HG03196 (cell line): ENCODE results near the gene PRKAB1.

ENCODE experiments used
- ATAC-seq: cut with Tn5 transposase; IDR thresholded peaks from one replicate; pipeline ENCODE4 v1.9.1; 2021; ENCODE audit not compliant: unreplicated experiment

PRKAB1 gene

DNA sequence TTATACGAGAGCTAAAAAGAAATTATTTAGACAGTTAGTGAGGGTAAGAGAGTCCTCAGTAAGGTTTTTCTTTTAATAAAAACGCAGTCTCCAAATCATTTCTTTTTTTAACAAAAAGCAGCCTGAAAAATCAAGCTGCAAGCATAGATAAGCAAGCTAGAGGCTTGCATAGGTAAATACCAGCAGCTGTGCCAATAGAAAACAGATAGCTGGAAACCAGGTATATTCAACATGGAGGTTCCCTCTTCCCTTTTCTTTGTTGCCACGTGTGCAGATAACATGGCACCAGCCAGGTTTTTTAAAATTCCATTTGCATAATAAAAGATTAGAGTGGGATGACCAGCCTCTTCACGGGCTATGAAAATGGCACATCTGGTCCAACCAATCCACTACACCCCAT, 6.1 kb upstream of the PRKAB1 start:
- no peak for ATAC-seq

DNA sequence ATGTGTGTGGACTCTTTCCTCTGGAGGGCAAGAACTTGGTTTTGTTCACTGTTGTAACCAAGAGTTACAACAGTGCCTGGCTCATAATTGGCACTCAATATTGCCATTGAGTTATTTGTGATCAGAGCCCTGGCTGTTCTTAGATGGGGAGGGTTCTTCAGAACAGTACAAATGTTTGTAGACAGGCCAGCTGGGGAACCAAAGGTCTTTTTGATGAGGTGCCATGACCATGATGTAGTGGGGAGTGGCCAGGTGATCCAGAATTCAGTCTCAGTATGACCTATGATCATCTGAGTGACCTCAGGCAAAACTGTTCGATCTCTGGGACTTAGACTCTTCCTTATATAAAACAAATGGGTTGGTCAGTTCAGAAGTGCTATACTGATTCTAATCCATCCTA, 3.3 kb upstream of the PRKAB1 start:
- ATAC-seq: no peak

DNA sequence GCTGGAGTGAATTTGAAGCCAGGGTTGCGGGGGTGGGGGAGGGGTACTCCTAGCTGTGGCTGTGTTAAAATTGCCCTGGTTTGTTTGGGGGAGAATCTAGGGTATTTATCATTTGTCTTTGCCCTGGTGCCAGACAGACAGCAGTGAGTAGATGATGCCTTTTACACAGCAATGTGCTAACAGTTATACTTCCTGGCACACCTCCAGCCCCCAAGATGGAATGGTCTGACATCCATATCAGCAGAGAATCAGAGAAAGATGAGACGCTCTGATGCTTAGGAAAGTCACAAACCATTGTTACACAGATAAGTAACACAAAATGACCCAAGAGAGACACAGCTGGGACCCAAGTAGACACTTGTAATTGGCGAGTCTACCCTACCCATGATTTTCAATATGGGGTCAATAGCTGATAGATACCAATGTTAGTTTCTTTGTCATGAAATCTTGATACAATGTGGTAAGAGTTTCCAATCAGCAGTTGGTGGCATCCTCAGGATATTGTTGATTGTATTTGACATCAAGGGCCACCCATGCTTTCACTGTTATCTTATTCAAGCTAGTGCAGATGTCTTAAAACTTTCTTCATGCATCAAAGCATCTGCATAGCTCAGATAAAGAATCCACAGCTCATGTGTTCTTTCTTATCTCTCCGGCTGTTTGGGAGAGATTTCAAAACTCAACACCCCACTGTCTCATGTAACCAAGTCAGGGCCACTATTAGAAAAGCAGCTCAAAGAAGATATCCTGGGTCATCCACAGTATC, 2.6 kb upstream of the PRKAB1 start:
- no peak for ATAC-seq

DNA sequence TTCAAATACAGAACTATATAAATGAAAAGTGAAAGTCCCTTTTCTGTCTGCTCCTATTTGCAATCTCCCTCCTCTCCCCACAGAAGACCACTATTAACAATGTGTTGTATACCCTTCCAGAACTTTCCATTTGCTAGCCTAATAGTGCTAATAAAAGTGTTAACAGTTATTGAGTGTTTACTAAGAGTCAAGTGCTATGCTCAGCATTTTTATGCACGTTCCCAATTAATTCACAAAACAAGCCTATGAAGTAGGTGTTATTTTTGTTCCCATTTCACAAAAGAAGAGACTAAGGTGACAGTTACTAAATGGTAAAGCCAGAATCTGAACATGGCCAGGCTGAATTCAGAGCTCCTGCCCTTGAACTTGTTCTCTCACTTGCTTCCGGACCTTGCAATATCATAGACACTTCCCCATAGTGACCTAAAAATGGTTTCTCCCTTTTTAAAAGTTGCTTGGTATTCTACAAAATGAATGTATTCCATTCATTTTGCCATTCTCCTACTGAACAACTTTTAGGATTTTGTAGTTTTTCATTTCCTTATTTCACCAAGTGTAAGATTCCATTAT, 1.6 kb upstream of the PRKAB1 start:
- ATAC-seq: no peak

DNA sequence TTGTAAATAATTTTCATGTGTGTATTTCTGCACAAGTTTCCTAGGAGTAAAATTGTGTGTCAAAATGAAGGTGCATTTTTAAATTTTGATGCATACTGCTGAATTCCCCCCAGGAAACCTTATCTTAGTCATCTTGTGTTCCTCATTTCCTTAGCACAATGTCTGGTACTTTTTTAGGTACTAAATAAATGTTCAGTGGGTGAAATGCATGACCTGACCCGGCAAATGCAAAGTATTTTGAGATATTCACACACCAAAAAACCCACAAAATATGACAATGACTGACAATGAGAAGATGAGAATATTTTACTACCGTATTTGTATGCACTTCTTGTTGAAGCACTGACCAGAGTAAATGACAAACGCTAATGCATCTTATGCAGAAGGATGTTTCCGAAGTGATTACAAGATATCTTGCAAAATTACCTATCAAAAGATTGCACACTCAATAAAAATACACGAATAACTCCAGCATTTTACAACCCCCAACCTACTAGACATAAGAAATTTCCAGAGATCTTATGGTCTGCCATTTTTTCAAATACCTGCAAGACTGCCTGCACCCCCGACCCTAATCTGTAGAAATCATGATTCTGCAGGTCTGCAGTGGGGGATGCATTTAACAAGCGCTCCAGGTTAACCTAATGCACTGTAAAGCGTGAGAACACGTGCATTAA, 895 bp upstream of the PRKAB1 start:
- no peak for ATAC-seq

DNA sequence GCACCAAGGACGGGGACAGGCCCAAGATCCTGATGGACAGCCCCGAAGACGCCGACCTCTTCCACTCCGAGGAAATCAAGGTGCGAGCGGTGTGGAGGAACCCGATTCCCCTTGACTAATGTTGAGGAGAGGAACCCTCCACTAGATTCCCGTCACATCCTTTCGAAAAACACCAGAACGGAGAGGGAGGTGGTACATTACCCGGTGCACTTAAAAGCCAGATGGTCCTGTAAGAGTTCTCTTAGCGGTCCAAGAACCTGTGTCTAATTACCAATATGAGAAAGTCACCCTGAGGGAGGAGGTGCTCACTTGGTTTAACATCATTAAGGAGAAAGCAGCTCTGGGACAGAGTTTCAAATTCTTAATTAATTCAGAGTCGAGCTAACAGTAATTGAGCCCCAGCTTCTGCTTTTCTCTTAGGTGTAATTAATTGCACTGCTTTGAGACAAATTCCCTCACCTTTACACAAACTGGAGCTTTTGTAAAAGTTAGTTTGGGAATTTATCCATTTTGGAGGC, 450 bp downstream of the PRKAB1 start:
- no peak for ATAC-seq

DNA sequence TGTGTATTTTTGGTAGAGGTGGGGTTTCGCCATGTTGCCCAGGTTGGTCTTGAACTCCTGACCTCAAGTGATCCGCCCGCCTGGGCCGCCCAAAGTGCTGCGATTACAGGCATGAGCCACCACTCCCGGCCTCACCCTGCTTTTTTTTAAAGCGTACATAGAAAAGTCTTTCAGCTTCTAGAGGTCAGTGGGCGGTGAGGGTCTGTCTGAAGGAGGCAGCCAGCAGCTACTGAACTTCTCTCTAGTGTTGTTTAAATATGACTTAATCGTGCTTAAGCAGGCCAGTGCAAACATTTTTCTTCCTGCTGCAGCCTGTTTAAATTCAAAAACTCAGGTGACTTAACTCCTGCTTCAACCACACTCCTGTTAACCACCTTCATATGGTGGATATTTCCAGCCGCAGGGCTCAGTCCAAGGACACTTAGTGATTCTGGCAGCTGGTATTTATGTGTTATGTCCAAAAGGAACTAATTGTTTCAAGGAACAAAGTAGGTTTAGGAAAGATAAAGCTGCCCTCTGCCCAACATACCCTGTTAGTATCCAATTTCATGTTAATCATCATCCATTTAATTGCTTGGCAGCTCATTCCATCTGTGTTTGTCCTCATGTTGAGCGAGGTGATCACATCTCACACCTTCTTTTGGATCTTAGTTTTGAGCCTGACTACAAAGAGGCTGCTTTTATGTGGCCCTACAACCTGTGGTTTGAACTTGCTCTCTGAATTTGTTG, 2.0 kb downstream of the PRKAB1 start:
- no peak for ATAC-seq

DNA sequence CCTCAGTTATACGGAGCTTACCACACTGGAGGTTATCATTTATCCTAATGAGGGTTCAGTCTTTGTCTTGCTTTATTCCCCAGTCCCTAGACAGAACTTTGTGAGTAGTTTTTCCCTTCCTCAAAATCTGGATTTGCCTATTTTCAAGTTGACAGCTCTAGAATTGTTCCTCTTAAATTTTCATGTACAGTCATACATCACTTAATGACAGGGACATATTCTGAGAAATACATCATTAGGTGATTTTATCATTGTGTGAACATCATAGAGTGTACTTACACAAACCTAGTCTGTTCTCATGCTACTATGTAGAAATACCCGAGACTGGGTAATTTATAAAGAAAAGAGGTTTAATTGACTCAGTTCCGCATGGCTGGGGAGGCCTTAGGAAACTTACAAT, 3.1 kb downstream of the PRKAB1 start:
- no peak for ATAC-seq

DNA sequence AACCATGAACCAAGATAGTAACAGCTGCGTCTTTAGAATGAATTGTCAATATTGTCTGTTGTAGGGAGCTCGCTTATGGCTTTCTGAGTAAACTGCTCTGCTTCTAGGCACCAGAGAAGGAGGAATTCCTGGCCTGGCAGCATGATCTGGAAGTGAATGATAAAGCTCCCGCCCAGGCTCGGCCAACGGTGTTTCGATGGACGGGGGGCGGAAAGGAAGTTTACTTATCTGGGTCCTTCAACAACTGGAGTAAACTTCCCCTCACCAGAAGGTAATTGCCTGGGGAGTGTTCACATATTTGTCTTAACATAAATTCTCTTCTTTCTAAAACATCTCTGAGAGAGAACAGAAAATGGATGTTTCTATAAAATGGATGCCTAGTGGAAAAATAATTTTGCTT, 4.3 kb downstream of the PRKAB1 start:
- no peak for ATAC-seq

DNA sequence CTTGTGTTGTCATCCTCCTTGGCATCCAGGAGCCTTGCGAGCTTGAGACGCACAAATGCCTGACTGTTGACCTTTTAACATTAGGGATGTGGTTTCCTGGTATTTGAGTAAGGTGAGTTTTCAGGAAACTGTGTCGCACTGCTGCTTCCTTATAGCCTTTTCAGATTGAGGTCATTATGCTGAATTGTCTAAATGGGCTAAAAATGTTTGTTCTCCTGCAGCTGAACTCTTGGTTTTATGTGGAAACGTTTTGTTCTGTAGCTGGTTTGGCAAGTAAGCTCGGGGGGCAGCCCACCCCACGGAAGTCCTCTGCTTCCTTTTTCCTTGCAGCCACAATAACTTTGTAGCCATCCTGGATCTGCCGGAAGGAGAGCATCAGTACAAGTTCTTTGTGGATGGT, 5.7 kb downstream of the PRKAB1 start:
- no peak for ATAC-seq

DNA sequence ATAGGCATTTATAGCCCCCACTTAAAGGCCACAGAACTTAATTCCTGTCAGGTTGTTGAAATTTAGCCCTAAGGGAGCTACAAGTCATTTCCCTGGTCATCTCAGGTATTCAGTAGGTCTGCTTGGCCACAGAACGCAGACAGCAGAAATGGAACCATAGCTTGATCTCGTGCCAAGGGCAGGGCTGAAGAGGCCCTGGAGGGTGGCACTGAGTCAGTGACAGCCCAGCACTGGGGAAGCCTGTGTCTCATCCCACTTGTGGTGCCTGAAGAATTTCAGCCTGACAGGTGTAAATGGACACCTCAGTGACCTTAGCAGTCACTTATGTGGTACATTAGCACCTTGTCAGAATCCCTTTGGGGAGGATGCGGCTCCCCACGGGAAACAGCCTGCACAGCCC, 6.6 kb downstream of the PRKAB1 start:
- ATAC-seq: no peak

DNA sequence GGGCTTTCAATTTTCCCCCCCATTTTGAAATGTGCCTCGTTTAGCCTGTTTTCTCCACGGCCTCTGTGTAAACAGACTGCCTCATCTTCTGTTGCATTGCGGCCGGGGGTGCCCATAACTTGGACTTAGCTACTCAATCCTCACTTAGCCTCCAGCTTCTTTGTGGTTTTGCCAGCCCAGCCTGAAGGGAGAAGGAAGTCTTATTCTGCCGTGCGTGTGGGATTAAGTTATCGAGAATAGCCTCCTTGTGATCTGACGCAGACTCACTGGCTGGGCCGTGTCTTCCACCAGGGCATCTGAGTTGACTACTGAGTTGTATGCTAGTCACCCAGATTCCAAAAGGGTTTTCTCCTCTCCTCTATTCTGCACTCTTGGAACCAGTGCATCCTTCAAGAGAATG, 8.1 kb downstream of the PRKAB1 start:
- no peak for ATAC-seq

DNA sequence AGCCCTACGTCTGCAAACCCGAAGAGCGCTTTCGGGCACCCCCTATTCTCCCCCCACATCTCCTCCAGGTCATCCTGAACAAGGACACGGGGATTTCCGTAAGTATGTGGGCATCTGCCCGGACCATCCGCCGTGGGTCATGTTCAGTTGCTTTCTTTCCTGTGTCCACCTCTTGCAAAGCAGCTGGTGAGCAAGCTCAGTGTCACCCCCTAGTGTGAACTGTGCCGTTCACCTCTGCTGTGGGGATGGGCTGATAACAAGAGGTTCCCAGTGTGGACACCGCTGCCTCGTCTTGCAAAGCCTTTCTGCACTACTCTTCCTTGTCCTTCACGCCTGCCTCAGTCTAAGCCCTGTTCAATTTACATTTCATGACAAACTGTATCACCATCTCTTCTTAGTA, 8.6 kb downstream of the PRKAB1 start:
- ATAC-seq: no peak

DNA sequence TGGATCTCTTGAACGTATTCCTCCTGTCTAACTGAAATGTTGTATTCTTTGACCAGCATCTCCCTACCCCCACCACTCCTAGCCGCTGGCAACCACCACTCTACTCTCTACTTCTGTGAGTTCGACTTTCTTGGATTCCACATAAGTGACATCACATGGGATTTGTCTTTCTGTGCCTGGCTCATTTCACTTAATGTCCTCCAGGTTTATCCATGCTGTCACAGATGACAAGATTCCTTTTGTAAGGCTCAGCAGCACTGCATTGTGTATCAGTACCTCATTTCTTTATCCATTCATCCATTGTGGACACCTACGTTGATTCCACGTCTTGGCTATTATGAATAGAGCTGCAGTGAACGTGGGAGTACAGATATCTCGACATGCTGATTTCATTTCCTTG, 10.5 kb downstream of the PRKAB1 start:
- ATAC-seq: no peak

DNA sequence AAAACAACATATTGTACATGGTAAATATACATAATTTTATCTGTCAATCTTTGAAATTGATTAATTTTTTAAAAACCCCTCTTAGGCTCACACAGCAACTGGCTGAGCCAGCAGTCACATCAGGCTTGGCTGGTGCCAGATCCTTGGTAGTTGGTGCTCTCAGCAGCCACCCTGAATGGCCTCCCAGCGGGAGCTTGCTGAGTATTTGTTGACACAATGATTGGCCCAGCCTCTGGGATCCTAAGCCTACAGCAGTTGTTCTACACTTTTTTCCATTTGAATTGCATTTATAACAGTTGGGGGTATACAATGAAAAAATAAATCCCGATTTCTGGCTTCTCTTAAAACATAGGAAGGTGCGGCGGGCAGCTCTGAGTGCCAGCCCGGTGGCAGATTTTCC, 11.1 kb downstream of the PRKAB1 start:
- ATAC-seq: no peak

DNA sequence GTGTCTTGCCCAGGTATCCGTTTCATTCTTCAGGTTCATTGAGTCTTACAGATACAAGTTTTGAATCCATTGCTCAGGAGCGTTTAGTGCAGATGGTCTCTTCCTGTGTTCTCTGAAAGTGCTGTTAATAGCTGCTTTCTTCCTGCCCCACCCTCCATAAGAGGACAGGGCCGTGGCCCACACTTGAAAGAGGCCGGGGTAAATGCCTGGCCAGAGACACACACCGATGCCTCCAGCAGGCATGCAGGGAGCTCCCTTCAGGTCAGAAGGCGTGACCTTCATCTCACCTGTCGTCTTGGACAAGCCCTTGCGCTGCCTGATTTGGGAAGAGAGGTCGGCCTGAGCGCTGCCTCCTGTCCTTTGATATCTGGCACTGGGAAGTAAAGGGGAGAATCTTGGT, 11.6 kb downstream of the PRKAB1 start:
- no peak for ATAC-seq

DNA sequence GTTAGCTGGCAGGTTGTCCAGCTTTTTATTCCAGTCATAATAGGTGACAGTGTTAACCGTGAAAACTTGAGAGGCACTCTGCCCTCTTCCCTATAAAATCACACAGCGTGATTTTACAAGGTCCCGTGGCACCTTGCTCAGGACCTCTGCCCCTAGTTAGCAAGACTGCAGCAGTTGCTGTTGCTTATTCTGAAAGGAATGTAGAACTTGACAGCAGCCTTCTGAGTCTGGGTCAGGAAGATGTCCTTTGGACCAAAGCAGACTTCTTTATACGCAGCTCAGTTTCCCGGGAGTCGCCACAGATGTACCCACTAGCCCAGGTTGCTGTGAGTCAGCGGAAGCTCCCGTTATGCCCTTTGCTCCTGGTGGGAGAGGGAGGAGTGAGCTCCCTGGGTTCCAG, 13.2 kb downstream of the PRKAB1 start:
- no peak for ATAC-seq

DNA sequence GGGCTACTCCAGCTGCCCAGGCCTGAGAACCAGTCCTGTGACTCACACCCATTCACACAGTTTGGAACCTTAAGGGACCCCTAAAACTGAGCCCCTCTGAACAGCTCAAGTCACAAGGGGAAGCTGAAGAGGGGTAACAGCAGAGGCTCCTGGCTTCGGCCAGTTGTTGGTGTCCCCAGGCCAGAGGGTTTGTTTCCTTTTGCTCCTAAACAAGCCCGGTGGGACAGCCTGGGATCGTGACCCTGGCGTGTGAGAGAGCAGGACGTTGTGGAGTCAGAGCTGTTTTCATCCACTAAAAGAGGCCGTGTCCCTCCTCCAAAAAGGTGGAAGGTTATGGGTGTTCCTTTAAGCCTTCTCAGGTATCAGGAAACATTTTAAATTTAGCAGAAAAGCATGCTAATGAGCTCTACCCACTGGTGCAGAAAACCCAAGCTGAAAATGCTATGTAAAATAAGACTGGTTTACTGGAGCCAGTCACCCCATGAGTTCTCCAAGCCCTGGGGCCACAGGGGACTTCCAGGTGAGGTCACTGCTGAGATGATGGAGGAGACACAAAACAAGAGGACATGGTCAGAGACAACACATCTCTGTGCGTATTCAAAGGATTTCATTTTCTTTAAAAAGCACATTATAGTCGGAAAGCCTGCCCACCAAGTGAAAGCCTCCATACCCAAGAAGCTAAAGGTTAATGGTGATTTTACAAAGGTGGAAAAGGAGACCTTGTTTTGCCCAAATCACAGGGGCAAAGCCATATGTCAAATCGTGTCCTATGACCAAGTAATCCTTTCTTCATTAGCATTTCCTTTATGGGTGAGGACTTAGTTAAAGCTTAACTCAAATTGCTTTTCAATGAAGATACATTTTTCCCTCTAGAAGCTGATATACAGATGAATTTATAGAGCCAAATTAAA, 14.1 kb downstream of the PRKAB1 start:
- no peak for ATAC-seq

DNA sequence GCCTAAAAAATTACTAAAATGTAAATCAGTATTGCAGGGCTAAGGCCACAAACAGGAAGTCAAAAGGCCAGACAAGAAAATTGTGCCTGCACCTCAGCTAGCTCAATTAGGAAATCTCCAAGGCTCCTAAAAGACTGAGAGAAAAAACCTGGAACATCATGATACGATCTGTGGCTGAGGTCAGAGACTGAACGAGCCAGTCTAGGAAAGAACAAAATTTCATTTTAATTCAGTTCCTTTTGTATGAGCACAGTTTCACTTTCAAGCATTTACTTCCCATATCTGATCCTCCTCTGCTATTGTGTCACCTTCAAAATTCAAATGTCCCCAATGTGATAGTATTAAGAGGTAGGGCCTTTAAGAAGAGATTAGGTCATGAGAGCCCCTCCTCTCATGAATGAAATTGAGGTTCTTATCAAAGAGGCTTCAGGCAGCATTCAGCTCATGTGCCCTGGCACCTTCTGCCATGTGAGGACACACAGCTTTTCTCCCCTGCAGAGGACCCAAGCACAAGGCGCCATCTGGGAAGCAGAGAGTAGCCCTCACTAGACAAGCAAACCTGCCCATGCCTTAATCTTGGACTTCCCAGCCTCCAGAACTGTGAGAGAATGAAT, 14.8 kb downstream of the PRKAB1 start:
- ATAC-seq: no peak

DNA sequence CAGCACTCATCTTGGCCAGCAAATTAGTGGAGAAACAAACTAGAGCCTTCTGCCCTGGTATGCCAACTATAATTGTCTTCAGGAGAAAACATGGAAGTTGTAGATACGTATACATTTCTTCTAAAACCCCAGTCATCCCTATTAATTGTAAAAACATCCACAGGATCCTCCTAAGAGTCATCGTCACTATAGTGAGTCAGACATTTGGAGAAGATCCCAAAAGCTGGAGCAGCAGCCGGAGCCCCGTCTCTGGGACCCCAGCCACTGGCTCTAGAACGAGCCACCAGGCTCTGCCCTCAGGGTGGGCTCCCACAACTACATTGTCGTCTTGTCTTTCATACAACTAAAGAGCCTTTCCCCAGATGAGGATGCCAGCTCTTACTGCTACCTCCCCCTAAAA, 15.5 kb downstream of the PRKAB1 start:
- no peak for ATAC-seq
